Measurements from ENCODE around the gene APOBEC3F.
"Not testable (repeated sequence)": the region's sequence is repeated elsewhere in the genome, so short reads cannot be mapped to it uniquely, and the experiment has no call there.

APOBEC3F gene

GRCh38 chr22:39076155-39077025, 35.7 kb downstream of the APOBEC3F start:
- not testable (repeated sequence) for DNase-seq

GRCh38 chr22:39077026-39077840, 36.6 kb downstream of the APOBEC3F start, which contains the start of gene APOBEC3G:
TSS of gene APOBEC3G (plus strand) at chr22:39077275. CDS start at chr22:39077362, 87 bp downstream.
- DNase-seq, result peak; percentile 77

GRCh38 chr22:39077912-39078311, 37.2 kb downstream of the APOBEC3F start:
- not testable (repeated sequence) for DNase-seq

GRCh38 chr22:39078329-39078728, 37.7 kb downstream of the APOBEC3F start:
- peak; percentile 42 for DNase-seq

- not testable (repeated sequence) for DNase-seq
These were observed 38.5 kb downstream of the APOBEC3F start for GRCh38 chr22:39079054-39079637.

- DNase-seq, result peak; percentile 63
These were observed 39.5 kb downstream of the APOBEC3F start for GRCh38 chr22:39080052-39080762.

- no peak for DNase-seq
These were observed 40.4 kb downstream of the APOBEC3F start for GRCh38 chr22:39081016-39081415.

- no peak for DNase-seq
These were observed 40.9 kb downstream of the APOBEC3F start for GRCh38 chr22:39081598-39081997.

GRCh38 chr22:39083212-39084165, 42.8 kb downstream of the APOBEC3F start:
- no peak for DNase-seq

- DNase-seq, result no peak
These were observed 44.0 kb downstream of the APOBEC3F start for GRCh38 chr22:39084666-39085065.

GRCh38 chr22:39087098-39087497, 46.4 kb downstream of the APOBEC3F start:
- DNase-seq, result no peak

- DNase-seq, result no peak
These were observed 47.4 kb downstream of the APOBEC3F start for GRCh38 chr22:39087881-39088684.

GRCh38 chr22:39088685-39089032, 48.0 kb downstream of the APOBEC3F start:
- DNase-seq, result no peak

- DNase-seq, result no peak
These were observed 49.3 kb downstream of the APOBEC3F start for GRCh38 chr22:39089928-39090327.

- peak; percentile 89 for DNase-seq
These were observed 49.9 kb downstream of the APOBEC3F start for GRCh38 chr22:39090426-39091064.

GRCh38 chr22:39091126-39092081, 50.7 kb downstream of the APOBEC3F start:
- DNase-seq, result no peak

- DNase-seq, result no peak
These were observed 51.6 kb downstream of the APOBEC3F start for GRCh38 chr22:39092111-39092862.
